Stimulated activated CD4-positive, alpha-beta T cell treated with anti-CD3 and anti-CD28 coated beads, TNF-alpha, amount 100 ng/mL, for 24 hours (primary cell): ENCODE results near the gene MPPED1.

Experiments used
- DNase-seq, 3 experiments: peaks; one replicate each; pipeline ENCODE4 v3.0.0-alpha.2; 2020; ENCODE audit warnings: low read depth in 3 of 3

Gene MPPED1

GRCh38 chr22:43411869-43412807 lies at the start of gene MPPED1:
Gene MPPED1 (plus strand): TSS chr22:43412014. CDS start chr22:43424986, 12,972 bp downstream.
- no peak for DNase-seq

GRCh38 chr22:43363315-43364168 lies 48.3 kb upstream of the MPPED1 start:
- no peak for DNase-seq

- no peak for DNase-seq
These were observed 47.7 kb upstream of the MPPED1 start for GRCh38 chr22:43364169-43364435.

GRCh38 chr22:43365715-43366440 lies 45.9 kb upstream of the MPPED1 start:
- no peak for DNase-seq

GRCh38 chr22:43370036-43370435 lies 41.8 kb upstream of the MPPED1 start:
- no peak for DNase-seq

- no peak for DNase-seq
These were observed 35.8 kb upstream of the MPPED1 start for GRCh38 chr22:43375951-43376455.

- DNase-seq = no peak
These were observed 34.9 kb upstream of the MPPED1 start for GRCh38 chr22:43376765-43377547.

GRCh38 chr22:43377548-43377895 lies 34.3 kb upstream of the MPPED1 start:
- no peak for DNase-seq

- DNase-seq = no peak
These were observed 33.7 kb upstream of the MPPED1 start for GRCh38 chr22:43377896-43378704.

- DNase-seq = no peak
These were observed 30.1 kb upstream of the MPPED1 start for GRCh38 chr22:43381693-43382092.

GRCh38 chr22:43384863-43385262 lies 27.0 kb upstream of the MPPED1 start:
- DNase-seq = no peak

GRCh38 chr22:43385770-43386641 lies 25.8 kb upstream of the MPPED1 start:
- peak; percentile 49 to 64 (median 51) for DNase-seq

GRCh38 chr22:43387815-43388214 lies 24.0 kb upstream of the MPPED1 start:
- DNase-seq = no peak

GRCh38 chr22:43388420-43388851 lies 23.4 kb upstream of the MPPED1 start:
- DNase-seq = peak; percentile 50 to 71 (median 53)

- DNase-seq = no peak
These were observed 22.5 kb upstream of the MPPED1 start for GRCh38 chr22:43389227-43389836.

GRCh38 chr22:43390166-43390565 lies 21.6 kb upstream of the MPPED1 start:
- no peak for DNase-seq

- DNase-seq = no peak
These were observed 20.9 kb upstream of the MPPED1 start for GRCh38 chr22:43390872-43391271.

- DNase-seq = no peak
These were observed 20.5 kb upstream of the MPPED1 start for GRCh38 chr22:43391306-43391705.
